PC-9 (cell line): ENCODE data around the gene SPART.

Source experiments
- EZH2 ChIP-seq: fragments of 200-600 bp; sonication (generic); IDR thresholded peaks from 2 replicates; pipeline ENCODE4 v1.8.0; 2017; ENCODE audit warnings: antibody characterized with exemption, low read depth
- TF ChIP-seq, protein P1 (sequence below): fragments of 200-600 bp; sonication (generic); conservative IDR thresholded peaks from 2 replicates; pipeline ENCODE4 v1.6.1; 2017; ENCODE audit warnings: mixed run types, antibody characterized with exemption, mild to moderate bottlenecking, moderate library complexity

DNA sequence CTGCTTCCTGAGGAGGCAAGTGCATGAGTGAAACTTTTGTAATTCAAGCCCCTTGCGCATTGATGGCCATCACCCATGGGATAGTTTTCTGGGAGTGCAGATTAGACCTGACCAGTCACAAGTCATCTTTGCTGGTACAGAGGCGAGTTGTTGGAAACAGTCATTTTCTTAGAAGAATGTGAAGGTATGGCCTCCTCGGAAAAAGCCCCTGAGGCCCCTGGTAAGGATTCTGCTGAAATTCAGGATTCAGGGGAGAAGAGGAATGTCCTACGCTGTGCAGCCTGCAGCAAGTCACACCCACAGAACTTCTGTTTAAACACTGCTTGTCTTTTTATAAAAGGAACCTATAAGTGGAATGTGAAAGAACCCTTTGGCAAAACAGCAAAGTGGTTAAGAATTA, 11.0 kb upstream of the SPART start:
- TF ChIP-seq, protein P1, sequence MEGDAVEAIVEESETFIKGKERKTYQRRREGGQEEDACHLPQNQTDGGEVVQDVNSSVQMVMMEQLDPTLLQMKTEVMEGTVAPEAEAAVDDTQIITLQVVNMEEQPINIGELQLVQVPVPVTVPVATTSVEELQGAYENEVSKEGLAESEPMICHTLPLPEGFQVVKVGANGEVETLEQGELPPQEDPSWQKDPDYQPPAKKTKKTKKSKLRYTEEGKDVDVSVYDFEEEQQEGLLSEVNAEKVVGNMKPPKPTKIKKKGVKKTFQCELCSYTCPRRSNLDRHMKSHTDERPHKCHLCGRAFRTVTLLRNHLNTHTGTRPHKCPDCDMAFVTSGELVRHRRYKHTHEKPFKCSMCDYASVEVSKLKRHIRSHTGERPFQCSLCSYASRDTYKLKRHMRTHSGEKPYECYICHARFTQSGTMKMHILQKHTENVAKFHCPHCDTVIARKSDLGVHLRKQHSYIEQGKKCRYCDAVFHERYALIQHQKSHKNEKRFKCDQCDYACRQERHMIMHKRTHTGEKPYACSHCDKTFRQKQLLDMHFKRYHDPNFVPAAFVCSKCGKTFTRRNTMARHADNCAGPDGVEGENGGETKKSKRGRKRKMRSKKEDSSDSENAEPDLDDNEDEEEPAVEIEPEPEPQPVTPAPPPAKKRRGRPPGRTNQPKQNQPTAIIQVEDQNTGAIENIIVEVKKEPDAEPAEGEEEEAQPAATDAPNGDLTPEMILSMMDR = no peak
- no peak for TF ChIP-seq EZH2
